Inflammatory macrophage treated with lipopolysaccharide for 1 hour (primary cell): Measurements from ENCODE around the gene SERPINA5.
"Not testable (repeated sequence)": the region's sequence is repeated elsewhere in the genome, so short reads cannot be mapped to it uniquely, and the experiment has no call there.

Experiments
- DNase-seq, 2 donors: peaks; one replicate each; pipeline ENCODE4 v3.0.0-alpha.2; 2020 to 2022

Gene SERPINA5

GRCh38 chr14:94577472-94577871, 3.8 kb upstream of the SERPINA5 start:
- DNase-seq, result not testable (repeated sequence)

DNA sequence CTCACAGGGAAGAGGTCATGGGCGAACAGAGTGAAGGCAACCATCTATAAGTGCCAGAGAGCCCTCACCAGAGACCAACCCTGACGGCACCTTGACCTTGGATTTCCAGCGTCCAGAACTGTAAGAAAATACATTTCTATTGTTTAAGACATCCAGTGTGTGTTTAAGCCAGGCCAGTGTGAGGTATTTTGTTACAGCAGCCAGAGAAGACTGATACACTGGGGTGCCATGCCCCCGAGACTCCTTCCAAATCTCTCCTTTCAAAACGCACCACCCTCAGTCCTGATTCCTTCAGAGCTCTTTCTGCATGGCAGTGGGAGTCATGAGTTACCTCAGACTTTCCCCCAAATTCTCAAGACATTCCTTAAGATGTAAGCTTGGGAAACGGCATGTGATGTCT, 2.5 kb upstream of the SERPINA5 start:
- DNase-seq, result no peak

DNA sequence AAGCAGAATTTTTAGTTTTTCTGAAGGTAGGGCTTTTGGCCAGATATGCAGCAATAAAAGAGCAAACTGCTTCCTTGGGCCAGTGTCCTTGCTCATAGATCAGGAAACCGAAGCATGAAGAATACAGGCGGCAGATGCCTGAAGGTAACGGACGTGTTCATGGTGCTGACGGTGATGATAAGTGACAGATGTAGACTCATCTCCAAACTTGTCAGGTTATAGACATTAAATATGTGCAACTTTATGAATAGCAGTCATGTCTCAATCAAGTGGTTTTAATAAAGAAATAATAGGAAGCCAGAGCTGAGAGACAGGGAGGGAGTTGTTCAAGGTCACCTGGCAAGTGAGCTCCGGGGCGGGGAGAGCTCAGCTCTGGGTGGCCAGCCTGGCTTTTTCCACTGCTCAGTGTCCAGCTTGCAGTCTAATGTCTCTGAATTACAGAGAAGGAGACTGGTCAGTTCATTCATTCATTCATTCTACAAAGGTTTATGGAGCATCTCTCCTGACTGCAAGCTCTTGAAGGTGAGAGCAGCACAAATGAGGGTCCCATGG, 1.0 kb downstream of the SERPINA5 start:
- DNase-seq, result no peak

GRCh38 chr14:94582851-94583250, 1.6 kb downstream of the SERPINA5 start:
- DNase-seq, result no peak

DNA sequence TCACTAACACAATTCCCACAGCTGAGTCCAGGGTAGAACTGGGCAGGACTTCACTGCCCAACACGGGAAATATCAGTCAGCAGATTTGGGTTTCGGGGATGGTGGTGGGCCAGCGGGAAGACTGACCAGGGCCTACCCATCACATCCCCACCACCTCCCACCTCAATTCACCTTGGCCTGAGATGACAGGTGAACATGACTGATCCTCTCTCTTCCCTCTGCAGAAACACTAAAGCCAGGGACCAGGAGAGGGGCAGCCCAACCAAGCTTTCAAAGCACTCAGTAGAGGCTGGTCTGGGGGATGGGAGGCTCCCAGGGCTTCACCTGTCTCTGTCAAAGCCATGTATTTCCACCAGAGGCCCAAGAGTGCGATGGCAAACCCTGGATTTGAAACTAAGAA, 2.3 kb downstream of the SERPINA5 start:
- DNase-seq, result no peak

GRCh38 chr14:94584591-94585280, 3.5 kb downstream of the SERPINA5 start:
- no peak for DNase-seq

DNA sequence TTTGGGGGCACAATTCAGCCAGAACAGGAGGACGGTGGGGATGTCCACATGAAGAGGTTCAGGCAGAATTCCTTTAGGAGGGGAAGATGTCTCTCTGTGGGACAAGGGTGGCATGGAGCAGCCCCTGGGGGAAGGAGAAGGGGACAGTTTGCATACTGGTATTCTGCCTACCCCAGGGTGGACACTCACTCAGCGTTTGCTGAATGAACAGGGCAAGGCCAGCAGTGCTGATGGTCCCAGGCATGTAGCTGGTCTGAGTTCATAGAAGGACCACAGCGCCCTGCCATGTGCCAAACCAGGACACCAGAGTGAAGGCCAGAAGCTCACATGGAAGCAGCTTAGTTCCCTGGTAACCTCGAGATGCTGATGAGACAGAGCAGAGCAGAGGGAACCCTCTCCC, 5.4 kb downstream of the SERPINA5 start:
- no peak for DNase-seq

- no peak for DNase-seq
These were observed 7.1 kb downstream of the SERPINA5 start for GRCh38 chr14:94588311-94588710.

DNA sequence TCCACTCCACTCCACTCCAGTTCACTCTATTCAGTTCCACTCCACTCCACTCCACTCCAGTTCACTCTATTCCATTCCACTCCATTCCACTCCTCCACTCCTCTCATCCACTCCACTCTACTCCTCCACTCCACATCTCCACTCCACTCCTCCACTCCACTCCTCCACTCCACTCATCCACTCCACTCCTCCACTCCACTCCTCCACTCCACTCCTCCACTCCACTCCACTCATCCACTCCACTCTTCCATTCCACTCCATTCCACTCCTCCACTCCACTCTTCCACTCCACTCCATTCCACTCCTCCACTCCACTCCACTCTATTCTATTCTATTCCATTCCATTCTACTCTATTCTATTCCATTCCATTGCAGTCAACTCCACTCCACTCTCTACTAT, 9.8 kb downstream of the SERPINA5 start:
- no peak for DNase-seq

GRCh38 chr14:94591871-94592270, 10.6 kb downstream of the SERPINA5 start:
- no peak for DNase-seq

DNA sequence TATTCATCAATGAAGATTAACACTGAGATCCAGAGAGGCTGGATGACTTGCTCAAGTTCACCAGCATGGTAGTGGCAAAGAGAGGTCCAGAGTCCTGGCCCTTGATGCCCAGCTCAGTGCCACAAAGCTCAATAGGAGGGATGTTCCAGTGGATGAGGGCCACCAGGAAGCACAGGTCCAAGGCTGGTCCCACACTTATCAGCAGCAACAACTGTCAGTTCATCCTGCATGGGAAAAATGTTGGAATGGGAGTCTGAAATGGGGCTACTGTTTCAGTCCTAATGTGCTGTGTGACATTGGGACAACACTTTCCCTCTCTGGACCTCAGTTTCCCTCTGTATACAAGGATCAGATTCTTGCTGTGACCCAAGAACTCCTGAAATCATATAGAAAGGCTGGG, 11.2 kb downstream of the SERPINA5 start:
- no peak for DNase-seq

DNA sequence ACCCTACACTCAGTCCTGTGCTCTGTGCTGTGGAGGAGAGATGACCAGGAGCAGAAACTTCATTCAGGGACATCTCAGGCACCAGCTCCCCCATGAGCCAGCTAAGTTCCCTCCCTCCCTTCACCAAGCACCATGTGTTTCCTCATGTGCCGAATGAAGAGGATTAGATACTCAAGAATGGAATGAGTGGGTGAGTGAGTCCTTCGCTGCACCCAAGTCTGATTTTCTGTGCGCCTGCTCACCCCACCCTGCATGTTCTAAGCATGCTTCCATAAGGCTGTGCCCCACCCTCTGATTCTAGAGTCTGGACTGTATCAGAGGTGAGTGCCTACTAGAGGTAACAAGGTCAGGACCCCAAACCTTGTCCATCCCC, 12.1 kb downstream of the SERPINA5 start:
- DNase-seq, result no peak

GRCh38 chr14:94593749-94594431, 12.7 kb downstream of the SERPINA5 start:
- DNase-seq, result no peak

DNA sequence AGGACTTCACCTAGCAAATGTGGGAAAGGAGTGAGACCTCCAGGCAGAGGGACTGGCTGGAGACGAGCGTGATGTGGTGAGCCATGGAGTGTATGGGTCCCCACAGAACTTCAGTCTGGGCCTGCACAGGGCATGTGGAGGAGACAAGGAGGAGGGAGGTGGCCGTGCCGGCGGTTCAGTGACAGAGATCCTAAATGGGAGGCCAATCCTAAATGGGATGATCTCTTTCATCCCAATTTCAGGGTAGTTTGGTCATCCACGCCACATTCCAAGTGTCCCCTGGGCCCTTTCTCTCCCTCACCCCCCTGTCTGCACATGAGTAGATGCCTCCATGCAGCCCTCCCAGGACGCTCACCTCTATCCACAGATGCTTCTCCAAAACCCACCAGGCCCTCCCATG, 13.2 kb downstream of the SERPINA5 start:
- DNase-seq, result no peak

DNA sequence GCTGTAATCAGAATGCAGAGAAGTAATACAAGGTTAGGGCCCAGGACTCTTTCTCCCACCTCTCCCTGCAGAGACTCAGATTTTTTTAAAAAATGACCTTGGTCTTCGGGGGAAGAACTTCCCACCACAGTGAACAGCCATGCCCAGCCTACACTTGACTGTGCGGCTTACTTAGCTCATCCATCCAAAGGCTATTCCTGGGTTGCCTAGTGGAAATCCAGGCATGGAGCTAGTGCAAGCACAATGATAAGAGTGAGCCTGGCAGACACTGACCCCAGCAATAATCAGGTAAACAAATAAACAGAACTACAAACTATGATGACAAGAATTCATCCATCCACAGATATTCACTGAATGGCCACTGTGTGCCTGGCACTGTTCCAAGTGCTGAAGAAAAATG, 14.7 kb downstream of the SERPINA5 start:
- DNase-seq, result no peak

DNA sequence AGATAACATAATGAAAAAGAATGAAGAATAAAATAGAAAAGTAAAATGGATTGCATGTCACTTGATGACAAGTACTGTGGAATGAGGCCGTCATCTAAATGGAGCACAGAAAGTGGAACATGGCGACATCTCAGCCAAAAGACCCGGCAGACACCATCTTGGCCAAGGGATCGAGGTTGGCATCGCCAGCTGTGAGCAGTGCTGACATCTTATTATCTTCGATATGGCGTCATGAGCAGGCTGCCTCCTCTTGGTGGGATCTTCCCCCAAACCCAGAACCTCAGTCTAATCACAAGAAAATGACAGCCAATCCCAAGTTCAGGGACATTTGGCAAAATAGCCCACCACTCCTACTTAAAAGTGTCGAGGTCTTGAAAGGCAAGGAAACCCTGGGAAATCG, 15.1 kb downstream of the SERPINA5 start:
- no peak for DNase-seq

- no peak for DNase-seq
These were observed 16.6 kb downstream of the SERPINA5 start for GRCh38 chr14:94597788-94598187.

- DNase-seq, result no peak
These were observed 17.2 kb downstream of the SERPINA5 start for GRCh38 chr14:94598506-94598815.

GRCh38 chr14:94598816-94599655, 17.8 kb downstream of the SERPINA5 start:
- DNase-seq, result peak in 1 of 2 donors; percentile 3

- DNase-seq, result no peak
These were observed 18.4 kb downstream of the SERPINA5 start for GRCh38 chr14:94599656-94600004.

- DNase-seq, result no peak
These were observed 18.9 kb downstream of the SERPINA5 start for GRCh38 chr14:94600148-94600545.

GRCh38 chr14:94601884-94602391, 20.7 kb downstream of the SERPINA5 start:
- no peak for DNase-seq

DNA sequence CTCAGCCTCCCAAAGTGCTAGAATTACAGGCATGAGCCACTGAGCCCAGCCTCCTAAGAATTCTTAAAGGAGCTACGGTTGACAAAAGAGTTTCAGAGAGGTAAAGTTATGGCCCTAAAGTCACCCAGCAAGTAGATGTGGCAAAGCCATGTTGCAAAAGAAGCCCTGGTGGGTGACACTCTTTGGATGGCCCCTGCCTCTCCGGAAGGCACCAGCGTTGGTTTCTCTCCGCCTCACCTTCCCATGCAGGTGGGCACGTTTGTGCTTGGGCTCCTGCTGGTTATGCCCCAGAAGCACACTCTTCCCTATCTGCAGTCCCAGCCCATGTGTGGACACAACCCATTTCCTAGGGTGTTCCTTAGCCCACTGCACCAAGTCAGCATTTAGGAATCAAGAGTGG, 21.5 kb downstream of the SERPINA5 start:
- no peak for DNase-seq

GRCh38 chr14:94605361-94605760, 24.1 kb downstream of the SERPINA5 start:
- DNase-seq, result no peak
